Chondrocyte (in vitro differentiated cells): ENCODE data around the gene TFDP1. TPM values are rescaled to one million over a fixed set of nuclear protein-coding genes. Genes with fewer than 3 reads are reported as not detected.
A peak's percentile ranks its signal among the peaks of the same experiment; 100 is the strongest.

Source experiments
- DNase-seq: peaks from one replicate; pipeline ENCODE4 v3.0.0; 2021; ENCODE audit warnings: mixed read lengths, low spot score
- H3K27ac Mint-ChIP-seq: one replicate; pipeline ENCODE4 v1.8.0; 2021; ENCODE audit warnings: mild to moderate bottlenecking, moderate library complexity, mixed read lengths; ENCODE audit not compliant: unreplicated experiment
- H3K27me3 Mint-ChIP-seq: 2 replicates; pipeline ENCODE4 v1.8.0; 2021; ENCODE audit warnings: low read depth, mixed read lengths
- H3K36me3 Mint-ChIP-seq: 2 replicates; pipeline ENCODE4 v1.8.0; 2021; ENCODE audit warnings: low read depth, mixed read lengths
- H3K4me1 Mint-ChIP-seq: 2 replicates; pipeline ENCODE4 v1.8.0; 2021; ENCODE audit warnings: low read depth, mild to moderate bottlenecking, mixed read lengths
- H3K4me3 Mint-ChIP-seq: one replicate; pipeline ENCODE4 v1.8.0; 2021; ENCODE audit warnings: mild to moderate bottlenecking, moderate library complexity, mixed read lengths; ENCODE audit not compliant: unreplicated experiment
- H3K9me3 Mint-ChIP-seq: 2 replicates; pipeline ENCODE4 v1.8.0; 2021; ENCODE audit warnings: low read depth, mixed read lengths
- CTCF ChIP-seq: fragments of 200-600 bp; sonication (generic); IDR thresholded peaks from 2 replicates; pipeline ENCODE4 v1.5.0; 2021; ENCODE audit warnings: antibody characterized with exemption, mild to moderate bottlenecking, moderate library complexity
- total RNA-seq: library from RNA; stranded (reverse); gene quantifications from 3 replicates; pipeline ENCODE4 v1.2.1, GENCODE V29; 2021

The TFDP1 gene
- total RNA-seq, 1 donor from 2014 or later, result 54.3 TPM

GRCh38 chr13:113551081-113552000, 33.2 kb upstream of the TFDP1 start:
- H3K36me3 Mint-ChIP-seq, result peaks cover 10% of the 10 kb centered on the region
- DNase-seq, result peak; percentile 36
- H3K4me3 Mint-ChIP-seq, result no peak overlapping the region
- TF ChIP-seq CTCF, result no peak
- H3K27ac Mint-ChIP-seq, result no peak overlapping the region
- no peaks in the 10 kb centered on the region for H3K27me3 Mint-ChIP-seq
- no peaks in the 10 kb centered on the region for H3K9me3 Mint-ChIP-seq
- peaks cover 9% of the 10 kb centered on the region for H3K4me1 Mint-ChIP-seq

DNA sequence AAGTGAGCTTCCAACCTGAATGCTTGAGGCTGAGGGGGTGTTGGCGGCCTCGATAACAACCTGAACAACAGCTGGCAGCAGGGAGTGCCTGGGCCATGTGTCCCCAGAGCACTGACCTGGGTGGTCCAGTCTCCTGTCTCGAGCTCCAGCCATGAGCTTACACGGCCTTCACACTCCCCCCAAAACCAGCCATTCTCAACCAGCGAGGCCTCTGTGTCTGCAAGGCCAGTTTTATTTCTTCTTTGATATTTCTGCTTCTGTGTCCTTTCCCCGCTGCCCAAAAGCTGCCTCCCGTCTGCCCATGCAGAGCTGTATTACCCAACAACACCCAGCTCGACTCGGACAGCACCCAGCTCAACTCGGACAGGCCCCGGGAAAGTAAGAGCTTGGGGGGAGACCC, 32.5 kb upstream of the TFDP1 start:
- Mint-ChIP-seq H3K27ac (no peak overlapping the region), H3K4me3 (no peak overlapping the region), H3K9me3 (no peaks in the 10 kb centered on the region), H3K36me3 (peaks cover 8% of the 10 kb centered on the region), H3K4me1 (peaks cover 2% of the 10 kb centered on the region), H3K27me3 (no peaks in the 10 kb centered on the region)
- DNase-seq, result peak; percentile 36
- no peak for TF ChIP-seq CTCF

GRCh38 chr13:113552786-113553434, 31.6 kb upstream of the TFDP1 start:
- Mint-ChIP-seq H3K4me1 (no peaks in the 10 kb centered on the region), H3K27ac (no peak overlapping the region), H3K4me3 (no peak overlapping the region), H3K36me3 (peaks cover 8% of the 10 kb centered on the region), H3K9me3 (no peaks in the 10 kb centered on the region), H3K27me3 (no peaks in the 10 kb centered on the region)
- no peak for TF ChIP-seq CTCF
- DNase-seq, result peak; percentile 54

DNA sequence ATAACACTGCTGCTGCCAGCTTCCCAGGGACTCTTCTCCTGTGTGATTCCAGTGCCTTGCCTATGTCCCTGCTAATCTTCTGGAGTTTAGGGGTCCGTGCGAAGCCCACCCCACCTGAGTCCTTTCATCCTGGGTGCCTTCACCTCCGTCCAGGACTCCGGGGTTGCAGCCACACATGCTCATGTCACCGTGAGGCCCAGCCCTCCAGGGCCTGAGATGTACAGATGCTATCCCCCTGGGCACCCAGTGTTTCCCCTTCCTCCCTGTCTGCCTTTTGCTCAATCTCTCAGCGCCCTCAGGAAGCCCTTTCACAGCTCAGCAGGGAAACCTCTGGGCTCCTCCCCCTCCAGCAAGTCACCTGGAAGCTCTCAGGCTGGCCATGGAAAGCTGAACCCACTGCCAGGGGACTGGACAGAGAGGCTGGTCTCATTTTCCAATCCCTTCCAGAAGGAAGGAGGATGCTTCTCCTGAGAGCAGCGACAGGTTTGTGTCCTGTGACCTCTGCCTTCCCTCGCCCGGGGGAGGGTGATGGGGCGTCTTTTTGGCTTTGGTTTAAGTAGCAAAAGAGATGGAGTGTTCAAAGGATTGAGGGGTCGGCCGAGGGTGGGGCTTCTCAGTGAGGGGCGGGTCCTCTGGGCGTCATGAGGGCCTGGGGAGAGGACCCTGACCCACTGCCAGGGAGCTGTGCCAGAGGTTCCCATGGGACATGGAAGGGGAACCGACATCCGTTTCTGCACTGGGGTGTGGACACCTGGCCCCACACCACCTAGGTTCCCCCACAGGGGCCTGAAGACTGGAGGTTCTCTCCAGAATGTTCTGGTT, 30.8 kb upstream of the TFDP1 start:
- Mint-ChIP-seq H3K9me3 (no peaks in the 10 kb centered on the region), H3K4me3 (no peak overlapping the region), H3K27me3 (no peaks in the 10 kb centered on the region), H3K27ac (no peak overlapping the region), H3K36me3 (peaks cover 8% of the 10 kb centered on the region), H3K4me1 (no peaks in the 10 kb centered on the region)
- TF ChIP-seq CTCF, result no peak
- DNase-seq, result peak; percentile 73

DNA sequence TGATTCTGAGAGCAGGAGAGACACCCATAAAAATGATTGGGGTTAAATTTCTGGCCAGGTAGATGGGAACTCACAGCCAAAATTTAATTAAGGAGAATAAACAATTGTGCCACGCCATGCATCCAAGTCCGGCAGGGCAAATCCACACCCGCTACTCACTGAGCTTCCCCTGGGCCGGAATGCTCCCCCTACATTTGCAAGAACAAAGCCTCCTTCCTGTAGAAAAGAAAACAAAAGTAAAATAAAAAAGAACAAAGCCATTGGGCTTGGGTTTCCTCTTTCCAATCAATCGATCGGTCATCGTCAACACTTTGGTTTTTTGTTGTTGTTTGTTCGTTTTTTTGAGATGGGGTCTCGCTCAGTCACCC, 30.2 kb upstream of the TFDP1 start:
- H3K9me3 Mint-ChIP-seq, result no peaks in the 10 kb centered on the region
- no peak overlapping the region for H3K4me3 Mint-ChIP-seq
- DNase-seq, result no peak
- H3K27ac Mint-ChIP-seq, result no peak overlapping the region
- no peak for TF ChIP-seq CTCF
- H3K27me3 Mint-ChIP-seq, result no peaks in the 10 kb centered on the region
- no peaks in the 10 kb centered on the region for H3K4me1 Mint-ChIP-seq
- H3K36me3 Mint-ChIP-seq, result peaks cover 8% of the 10 kb centered on the region
